Measurements from ENCODE around the gene IGFL2. TPM values are rescaled to one million over a fixed set of nuclear protein-coding genes. Genes with fewer than 3 reads are reported as not detected.
A peak's percentile ranks its signal among the peaks of the same experiment; 100 is the strongest.
"Not testable (repeated sequence)": the region's sequence is repeated elsewhere in the genome, so short reads cannot be mapped to it uniquely, and the experiment has no call there.

IGFL2 gene
- total RNA-seq, 1 donor: not detected

DNA sequence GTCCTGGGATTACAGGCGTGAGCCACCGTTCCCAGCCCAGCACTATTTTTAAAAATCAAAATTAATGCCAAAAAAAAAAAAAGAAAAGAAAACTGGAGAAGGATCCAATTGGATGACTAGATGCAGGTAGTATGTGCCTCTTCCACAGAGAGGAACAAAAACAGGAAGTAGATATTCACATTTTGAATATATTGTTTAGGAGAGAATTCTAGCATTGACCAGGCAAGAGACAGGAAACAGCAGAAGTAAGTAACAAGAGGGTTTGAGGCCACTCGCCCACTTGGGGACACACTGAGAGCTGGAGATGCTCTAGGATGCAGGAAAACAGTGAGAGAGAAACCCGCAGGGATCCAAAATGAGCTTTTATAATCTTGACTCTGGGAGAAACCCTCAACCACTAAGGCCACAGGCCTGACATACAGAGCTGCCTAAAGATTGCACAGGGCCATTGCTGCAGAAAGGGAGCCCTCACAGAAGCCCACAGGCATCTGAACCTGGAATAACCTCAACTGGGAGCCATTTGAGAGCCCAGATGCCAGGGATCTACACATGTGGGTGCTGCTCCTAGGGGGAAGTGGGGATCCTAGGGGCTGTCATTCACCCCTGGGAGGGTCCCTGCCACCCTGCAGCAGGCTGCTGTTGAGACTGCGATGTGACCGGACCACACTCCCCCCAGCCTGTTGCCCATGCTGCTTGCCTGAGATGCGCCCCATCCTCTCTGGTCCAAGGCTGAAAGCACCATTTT, 28.2 kb downstream of the IGFL2 start:
- no peak overlapping the region for H3K4me3 ChIP-seq (ENCODE audit: low read depth, low read length)
- no peak for DNase-seq (ENCODE audit: low read depth)
- TF ChIP-seq, protein P1, sequence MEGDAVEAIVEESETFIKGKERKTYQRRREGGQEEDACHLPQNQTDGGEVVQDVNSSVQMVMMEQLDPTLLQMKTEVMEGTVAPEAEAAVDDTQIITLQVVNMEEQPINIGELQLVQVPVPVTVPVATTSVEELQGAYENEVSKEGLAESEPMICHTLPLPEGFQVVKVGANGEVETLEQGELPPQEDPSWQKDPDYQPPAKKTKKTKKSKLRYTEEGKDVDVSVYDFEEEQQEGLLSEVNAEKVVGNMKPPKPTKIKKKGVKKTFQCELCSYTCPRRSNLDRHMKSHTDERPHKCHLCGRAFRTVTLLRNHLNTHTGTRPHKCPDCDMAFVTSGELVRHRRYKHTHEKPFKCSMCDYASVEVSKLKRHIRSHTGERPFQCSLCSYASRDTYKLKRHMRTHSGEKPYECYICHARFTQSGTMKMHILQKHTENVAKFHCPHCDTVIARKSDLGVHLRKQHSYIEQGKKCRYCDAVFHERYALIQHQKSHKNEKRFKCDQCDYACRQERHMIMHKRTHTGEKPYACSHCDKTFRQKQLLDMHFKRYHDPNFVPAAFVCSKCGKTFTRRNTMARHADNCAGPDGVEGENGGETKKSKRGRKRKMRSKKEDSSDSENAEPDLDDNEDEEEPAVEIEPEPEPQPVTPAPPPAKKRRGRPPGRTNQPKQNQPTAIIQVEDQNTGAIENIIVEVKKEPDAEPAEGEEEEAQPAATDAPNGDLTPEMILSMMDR (IDR thresholded peaks at IDR 0.05; ENCODE audit: insufficient read depth, low read depth, low read length): no peak

GRCh38 chr19:46179076-46179759, 31.2 kb downstream of the IGFL2 start:
- DNase-seq (ENCODE audit: low read depth): no peak

GRCh38 chr19:46180701-46181387, 32.8 kb downstream of the IGFL2 start:
- no peak for DNase-seq (ENCODE audit: low read depth)
- TF ChIP-seq, protein P1 (IDR thresholded peaks at IDR 0.05; ENCODE audit: insufficient read depth, low read depth, low read length): no peak
- H3K4me3 ChIP-seq (ENCODE audit: low read depth, low read length): no peak overlapping the region

More at GRCh38 chr19:46179076-46179759, 31.2 kb downstream of the IGFL2 start:
- H3K4me3 ChIP-seq (ENCODE audit: low read depth, low read length): no peak overlapping the region
- TF ChIP-seq, protein P1 (IDR thresholded peaks at IDR 0.05; ENCODE audit: insufficient read depth, low read depth, low read length): no peak

GRCh38 chr19:46181388-46181779, 33.3 kb downstream of the IGFL2 start:
- DNase-seq (ENCODE audit: low read depth): peak; percentile 37
- no peak overlapping the region for H3K4me3 ChIP-seq (ENCODE audit: low read depth, low read length)
- TF ChIP-seq, protein P1 (IDR thresholded peaks at IDR 0.05; ENCODE audit: insufficient read depth, low read depth, low read length): no peak

GRCh38 chr19:46182476-46182875, 34.4 kb downstream of the IGFL2 start:
- no peak for DNase-seq (ENCODE audit: low read depth)
- no peak overlapping the region for H3K4me3 ChIP-seq (ENCODE audit: low read depth, low read length)
- TF ChIP-seq, protein P1 (IDR thresholded peaks at IDR 0.05; ENCODE audit: insufficient read depth, low read depth, low read length): no peak

- DNase-seq (ENCODE audit: low read depth): peak; percentile 43
- H3K4me3 ChIP-seq (ENCODE audit: low read depth, low read length): not testable (repeated sequence)
Observed at GRCh38 chr19:46184775-46185710, 37.0 kb downstream of the IGFL2 start.

All from fibroblast of villous mesenchyme (primary cell).